Fibroblast of lung (primary cell): ENCODE data around the gene JAM2. TPM values are rescaled to one million over a fixed set of nuclear protein-coding genes. Genes with fewer than 3 reads are reported as not detected.

Source experiments
- DNase-seq, 2 donors: peaks; one replicate each; pipeline versions ENCODE4 v3.0.0 to v3.0.0-alpha.2; 2010; ENCODE audit warnings: low read depth in 2 of 2
- H2AFZ ChIP-seq: 2 replicates; pipeline ENCODE4 v1.5.1; 2012; ENCODE audit warnings: low read length, control low read depth, inconsistent platforms
- H3K27ac ChIP-seq: 2 replicates; pipeline ENCODE4 v1.5.1; 2011; ENCODE audit warnings: low read length, control low read depth; ENCODE audit not compliant: insufficient read depth
- H3K27me3 ChIP-seq: 2 replicates; pipeline ENCODE4 v1.5.1; 2011; ENCODE audit warnings: mild to moderate bottlenecking, low read length; ENCODE audit not compliant: control insufficient read depth, insufficient read depth
- H3K36me3 ChIP-seq: 2 replicates; pipeline ENCODE4 v1.5.1; 2011; ENCODE audit warnings: low read length; ENCODE audit not compliant: control insufficient read depth, insufficient read depth
- H3K4me1 ChIP-seq: 2 replicates; pipeline ENCODE4 v1.5.1; 2011; ENCODE audit warnings: low read length; ENCODE audit not compliant: control insufficient read depth, insufficient read depth; ENCODE audit errors: extremely low read depth
- H3K4me2 ChIP-seq: 2 replicates; pipeline ENCODE4 v1.5.1; 2011; ENCODE audit warnings: low read length, control low read depth; ENCODE audit not compliant: insufficient read depth; ENCODE audit errors: extremely low read depth
- H3K4me3 ChIP-seq, 4 experiments: fragments of 200-600 bp in 1 of 4; sonication (generic) in 1 of 4; replicated peaks in 1 of 4; 2 replicates each; pipeline ENCODE4 v1.5.1; 2011 to 2016; ENCODE audit warnings: low read length in 4 of 4, low read depth in 3 of 4, mild to moderate bottlenecking in 3 of 4, control low read depth in 2 of 4, inconsistent platforms in 1 of 4, mixed read lengths in 1 of 4; ENCODE audit not compliant: insufficient read depth in 1 of 4; ENCODE audit errors: control extremely low read depth in 1 of 4
- H3K79me2 ChIP-seq: 2 replicates; pipeline ENCODE4 v1.5.1; 2012; ENCODE audit warnings: mild to moderate bottlenecking, low read length, inconsistent platforms; ENCODE audit not compliant: control insufficient read depth, insufficient read depth
- H3K9ac ChIP-seq: 2 replicates; pipeline ENCODE4 v1.5.1; 2011; ENCODE audit warnings: mild to moderate bottlenecking, low read length, control low read depth; ENCODE audit not compliant: insufficient read depth
- H3K9me3 ChIP-seq: 2 replicates; pipeline ENCODE4 v1.5.1; 2012; ENCODE audit warnings: low read depth, low read length; ENCODE audit not compliant: control insufficient read depth, insufficient read depth
- H4K20me1 ChIP-seq: 2 replicates; pipeline ENCODE4 v1.5.1; 2011; ENCODE audit warnings: low read length; ENCODE audit not compliant: control insufficient read depth, insufficient read depth; ENCODE audit errors: extremely low read depth
- EZH2 ChIP-seq: IDR thresholded peaks from 2 replicates; pipeline ENCODE4 v1.5.1; 2012; ENCODE audit warnings: low read length, control low read depth, mild to moderate bottlenecking; ENCODE audit errors: missing control alignments
- polyA plus RNA-seq, 2 donors: library from polyadenylated mRNA; depleted of rRNA in 1 of 2; stranded (reverse) in 1 of 2; unstranded in 1 of 2; fragments of >200 nt; gene quantifications; 2 replicates each; pipeline ENCODE4 v1.2.1, GENCODE V29; 2011 to 2012; ENCODE audit warnings: missing spikeins in 1 of 2
- total RNA-seq: library from RNA; depleted of rRNA; stranded (reverse); fragments of >200 nt; gene quantifications from 2 replicates; pipeline ENCODE4 v1.2.1, GENCODE V29; 2014
- TF ChIP-seq, protein P1 (sequence below), 2 donors: IDR thresholded peaks in 1 of 2; conservative IDR thresholded peaks in 1 of 2; 1 replicate in 1 of 2; 2 replicates in 1 of 2; pipeline ENCODE4 v1.5.1; 2011 to 2012; ENCODE audit warnings: low read length in 2 of 2, control low read depth in 1 of 2, inconsistent platforms in 1 of 2, low read depth in 1 of 2, mild to moderate bottlenecking in 1 of 2

The JAM2 gene
- total and polyA plus RNA-seq, 2 donors (not counting 1 experiment from before 2014, with no cell fraction given), result 1.4 to 2.1 TPM

DNA sequence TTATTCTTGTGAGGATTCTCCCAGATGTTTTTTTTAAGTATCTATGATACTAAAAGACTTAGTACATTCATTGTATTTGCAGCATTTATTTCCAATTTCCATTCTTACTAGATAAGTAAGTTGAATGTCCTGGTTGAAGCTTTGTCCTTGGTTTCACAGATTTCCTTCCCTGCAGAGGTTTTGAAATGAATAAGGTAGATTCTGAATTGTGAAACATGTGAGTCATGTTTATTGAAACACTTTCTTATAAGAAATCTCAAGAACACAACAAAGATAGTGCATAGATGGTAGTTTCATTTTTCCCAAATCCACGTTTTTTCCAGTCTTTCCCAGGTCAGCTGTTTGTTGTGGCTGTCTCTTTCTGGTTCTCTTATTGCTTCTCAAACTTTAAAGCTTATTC is 120.5 kb downstream of the JAM2 start:
- TF ChIP-seq, protein P1, sequence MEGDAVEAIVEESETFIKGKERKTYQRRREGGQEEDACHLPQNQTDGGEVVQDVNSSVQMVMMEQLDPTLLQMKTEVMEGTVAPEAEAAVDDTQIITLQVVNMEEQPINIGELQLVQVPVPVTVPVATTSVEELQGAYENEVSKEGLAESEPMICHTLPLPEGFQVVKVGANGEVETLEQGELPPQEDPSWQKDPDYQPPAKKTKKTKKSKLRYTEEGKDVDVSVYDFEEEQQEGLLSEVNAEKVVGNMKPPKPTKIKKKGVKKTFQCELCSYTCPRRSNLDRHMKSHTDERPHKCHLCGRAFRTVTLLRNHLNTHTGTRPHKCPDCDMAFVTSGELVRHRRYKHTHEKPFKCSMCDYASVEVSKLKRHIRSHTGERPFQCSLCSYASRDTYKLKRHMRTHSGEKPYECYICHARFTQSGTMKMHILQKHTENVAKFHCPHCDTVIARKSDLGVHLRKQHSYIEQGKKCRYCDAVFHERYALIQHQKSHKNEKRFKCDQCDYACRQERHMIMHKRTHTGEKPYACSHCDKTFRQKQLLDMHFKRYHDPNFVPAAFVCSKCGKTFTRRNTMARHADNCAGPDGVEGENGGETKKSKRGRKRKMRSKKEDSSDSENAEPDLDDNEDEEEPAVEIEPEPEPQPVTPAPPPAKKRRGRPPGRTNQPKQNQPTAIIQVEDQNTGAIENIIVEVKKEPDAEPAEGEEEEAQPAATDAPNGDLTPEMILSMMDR (conservative IDR thresholded peaks at IDR 0.05 in 1 of 2, IDR thresholded peaks at IDR 0.05 in 1 of 2; ENCODE audit: low read depth in 1 of 2, low read length in 2 of 2), result no peak
- TF ChIP-seq EZH2, result no peak
- Histone ChIP-seq H3K4me2 (no peak overlapping the region), H3K4me3 (no peak overlapping the region), H4K20me1 (no peaks in the 10 kb centered on the region), H3K4me1 (no peaks in the 10 kb centered on the region), H3K9me3 (no peaks in the 10 kb centered on the region), H3K36me3 (peaks cover 2% of the 10 kb centered on the region), H3K79me2 (no peaks in the 10 kb centered on the region), H2AFZ (no peak overlapping the region), H3K27me3 (no peaks in the 10 kb centered on the region), H3K9ac (no peak overlapping the region), H3K27ac (no peak overlapping the region)
- DNase-seq, result peak in 1 of 2 donors; percentile 21

DNA sequence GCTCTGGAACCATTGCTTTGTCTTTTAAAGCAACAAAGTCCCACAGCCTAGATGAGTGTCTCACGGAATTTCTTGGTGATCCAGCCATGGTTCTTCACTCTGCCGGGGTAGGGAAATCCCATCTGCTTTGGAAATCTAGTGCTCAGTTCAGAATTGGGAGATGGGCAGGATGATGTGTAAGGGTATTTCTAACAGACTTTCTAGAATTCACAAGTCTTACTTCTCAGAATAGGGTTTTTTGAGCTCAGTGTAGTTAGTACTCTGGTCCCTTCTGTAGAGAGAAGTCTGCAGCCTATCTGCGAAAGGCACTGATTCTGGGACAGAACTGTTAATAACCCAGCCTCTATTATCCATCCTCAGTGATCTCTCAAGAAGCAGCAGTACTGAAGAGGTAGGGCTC is 121.0 kb downstream of the JAM2 start:
- Histone ChIP-seq H3K9ac (no peak overlapping the region), H3K27ac (no peak overlapping the region), H3K4me3 (no peak overlapping the region), H3K27me3 (no peaks in the 10 kb centered on the region), H3K79me2 (no peaks in the 10 kb centered on the region), H3K4me2 (no peak overlapping the region), H2AFZ (no peak overlapping the region), H4K20me1 (no peaks in the 10 kb centered on the region), H3K36me3 (peaks cover 2% of the 10 kb centered on the region), H3K9me3 (no peaks in the 10 kb centered on the region), H3K4me1 (no peaks in the 10 kb centered on the region)
- TF ChIP-seq EZH2, result no peak
- TF ChIP-seq, protein P1 (conservative IDR thresholded peaks at IDR 0.05 in 1 of 2, IDR thresholded peaks at IDR 0.05 in 1 of 2; ENCODE audit: low read depth in 1 of 2, low read length in 2 of 2), result no peak
- DNase-seq, result no peak

DNA sequence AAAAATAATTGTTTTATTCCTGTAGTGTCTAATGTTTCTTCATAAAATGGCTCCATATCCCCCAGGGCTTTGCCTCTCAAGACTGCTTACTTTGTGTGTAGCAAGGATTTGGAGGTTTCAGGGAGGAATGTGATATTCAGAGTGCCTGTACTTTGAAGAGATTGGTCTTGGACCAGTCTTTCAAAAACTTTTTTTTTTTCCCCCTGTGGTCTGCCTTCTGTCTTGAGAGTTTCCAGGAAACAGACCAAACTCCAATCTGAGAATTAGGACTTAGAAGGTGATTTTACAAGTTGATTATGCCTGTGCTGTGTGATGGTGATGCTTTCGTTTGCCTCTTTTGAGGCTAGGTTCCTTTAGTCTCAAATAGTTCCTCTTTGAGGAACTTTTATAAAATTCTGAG is 121.6 kb downstream of the JAM2 start:
- Histone ChIP-seq H3K27me3 (no peaks in the 10 kb centered on the region), H3K9ac (no peak overlapping the region), H2AFZ (no peak overlapping the region), H4K20me1 (no peaks in the 10 kb centered on the region), H3K4me1 (no peaks in the 10 kb centered on the region), H3K4me3 (no peak overlapping the region), H3K36me3 (peaks cover 2% of the 10 kb centered on the region), H3K27ac (no peak overlapping the region), H3K79me2 (no peaks in the 10 kb centered on the region), H3K9me3 (no peaks in the 10 kb centered on the region), H3K4me2 (no peak overlapping the region)
- TF ChIP-seq, protein P1 (conservative IDR thresholded peaks at IDR 0.05 in 1 of 2, IDR thresholded peaks at IDR 0.05 in 1 of 2; ENCODE audit: low read depth in 1 of 2, low read length in 2 of 2), result no peak
- no peak for TF ChIP-seq EZH2
- DNase-seq, result no peak
